ENCODE results near the gene TTC32.

DNA sequence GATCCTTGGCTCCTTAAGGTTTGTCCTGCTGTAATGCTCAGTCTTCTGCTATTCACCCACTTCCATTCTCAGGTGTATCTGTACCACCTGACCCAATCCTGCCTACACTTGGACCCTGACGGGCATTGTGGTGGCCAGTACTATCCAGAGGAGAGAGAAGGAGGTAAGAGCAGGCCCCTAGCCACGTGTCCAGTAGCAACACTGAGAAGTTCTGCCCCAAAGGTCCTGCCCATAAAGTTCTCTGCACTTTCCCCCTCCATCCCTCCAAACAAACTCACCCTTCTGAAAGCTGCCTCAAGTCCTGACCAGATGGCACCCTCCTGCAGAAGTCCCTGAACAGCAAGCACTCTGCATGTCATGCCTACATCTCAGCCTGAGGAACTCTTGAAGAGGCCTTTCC is 18.3 kb downstream of the TTC32 start:
- no peak for TF ChIP-seq GATA2 (IDR thresholded peaks at IDR 0.05; ENCODE audit: low read depth, low read length)
- TF ChIP-seq GATA3 (IDR thresholded peaks at IDR 0.05; ENCODE audit: low read depth, low read length) = no peak

All from SH-SY5Y (cell line).